ENCODE results near the gene SLC12A3.

The SLC12A3 gene

GRCh38 chr16:56844056-56844455 lies 21.0 kb upstream of the SLC12A3 start:
- no peak for TF ChIP-seq CTCF (IDR thresholded peaks at IDR 0.05; ENCODE audit: extremely low read depth, insufficient read depth, missing control alignments)
- in situ Hi-C loops (cut with MboI; ENCODE audit: low pct_unique_long_range_greater_than_20kb, low sequenced_read_pairs, unreplicated experiment): no loop called here
- no peak for DNase-seq (ENCODE audit: low spot score)

GRCh38 chr16:56847173-56847910 lies 17.7 kb upstream of the SLC12A3 start:
- no peak for DNase-seq (ENCODE audit: low spot score)
- in situ Hi-C loops (cut with MboI; ENCODE audit: low pct_unique_long_range_greater_than_20kb, low sequenced_read_pairs, unreplicated experiment): no loop called here
- no peak for TF ChIP-seq CTCF (IDR thresholded peaks at IDR 0.05; ENCODE audit: extremely low read depth, insufficient read depth, missing control alignments)

GRCh38 chr16:56848029-56848936 lies 16.7 kb upstream of the SLC12A3 start:
- in situ Hi-C loops (cut with MboI; ENCODE audit: low pct_unique_long_range_greater_than_20kb, low sequenced_read_pairs, unreplicated experiment): no loop called here
- no peak for DNase-seq (ENCODE audit: low spot score)
- TF ChIP-seq CTCF (IDR thresholded peaks at IDR 0.05; ENCODE audit: extremely low read depth, insufficient read depth, missing control alignments): no peak

- no peak for DNase-seq (ENCODE audit: low spot score)
- TF ChIP-seq CTCF (IDR thresholded peaks at IDR 0.05; ENCODE audit: extremely low read depth, insufficient read depth, missing control alignments): no peak
- in situ Hi-C loops (cut with MboI; ENCODE audit: low pct_unique_long_range_greater_than_20kb, low sequenced_read_pairs, unreplicated experiment): no loop called here
Observed at GRCh38 chr16:56848955-56849689, 15.9 kb upstream of the SLC12A3 start.

GRCh38 chr16:56849690-56850680 lies 15.0 kb upstream of the SLC12A3 start:
- no peak for TF ChIP-seq CTCF (IDR thresholded peaks at IDR 0.05; ENCODE audit: extremely low read depth, insufficient read depth, missing control alignments)
- DNase-seq (ENCODE audit: low spot score): no peak
- in situ Hi-C loops (cut with MboI; ENCODE audit: low pct_unique_long_range_greater_than_20kb, low sequenced_read_pairs, unreplicated experiment): no loop called here

Measured in GM13977 (cell line).